Measurements from ENCODE around the gene TUBB2A.
"Not testable (repeated sequence)": the region's sequence is repeated elsewhere in the genome, so short reads cannot be mapped to it uniquely, and the experiment has no call there.

TUBB2A gene

DNA sequence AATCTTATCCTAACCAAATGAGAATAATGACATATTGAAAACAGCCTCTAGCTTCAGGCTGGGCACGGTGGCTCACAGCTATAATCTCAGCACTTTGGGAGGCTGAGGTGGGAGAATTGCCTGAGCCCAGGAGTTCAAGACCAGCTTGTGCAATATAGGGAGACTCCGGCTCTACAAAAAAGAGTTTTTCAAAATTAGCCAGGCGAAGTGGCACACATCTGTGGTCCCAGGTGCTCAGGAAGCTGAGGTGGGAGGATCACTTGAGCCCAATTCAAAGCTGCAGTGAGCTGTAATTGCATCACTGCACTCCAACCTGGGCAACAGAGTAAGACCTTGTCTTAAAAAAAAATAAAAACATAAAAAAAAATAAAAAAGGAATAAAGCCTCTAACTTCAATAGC lies 4.7 kb downstream of the TUBB2A start:
- DNase-seq (ENCODE audit: low read depth): no peak

DNA sequence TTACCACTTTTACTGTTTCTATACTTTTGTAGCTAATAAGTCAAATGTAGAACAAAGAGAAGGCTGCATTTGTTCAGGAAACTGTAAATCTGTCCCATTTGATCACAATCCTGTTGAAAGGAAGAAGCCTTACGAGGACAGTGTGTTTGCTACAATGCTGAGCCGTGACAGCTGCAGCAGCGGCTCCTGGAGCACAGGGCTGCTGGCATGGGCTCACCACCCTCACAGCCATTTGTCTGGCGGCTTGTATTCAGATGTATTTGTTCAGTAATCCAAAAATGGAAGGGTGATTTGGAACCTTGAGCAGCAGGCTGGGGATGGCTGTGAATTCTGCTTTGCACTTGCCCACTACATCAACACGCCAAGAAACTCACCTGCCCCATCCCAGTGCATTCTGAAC lies 5.7 kb downstream of the TUBB2A start:
- DNase-seq (ENCODE audit: low read depth): no peak

DNA sequence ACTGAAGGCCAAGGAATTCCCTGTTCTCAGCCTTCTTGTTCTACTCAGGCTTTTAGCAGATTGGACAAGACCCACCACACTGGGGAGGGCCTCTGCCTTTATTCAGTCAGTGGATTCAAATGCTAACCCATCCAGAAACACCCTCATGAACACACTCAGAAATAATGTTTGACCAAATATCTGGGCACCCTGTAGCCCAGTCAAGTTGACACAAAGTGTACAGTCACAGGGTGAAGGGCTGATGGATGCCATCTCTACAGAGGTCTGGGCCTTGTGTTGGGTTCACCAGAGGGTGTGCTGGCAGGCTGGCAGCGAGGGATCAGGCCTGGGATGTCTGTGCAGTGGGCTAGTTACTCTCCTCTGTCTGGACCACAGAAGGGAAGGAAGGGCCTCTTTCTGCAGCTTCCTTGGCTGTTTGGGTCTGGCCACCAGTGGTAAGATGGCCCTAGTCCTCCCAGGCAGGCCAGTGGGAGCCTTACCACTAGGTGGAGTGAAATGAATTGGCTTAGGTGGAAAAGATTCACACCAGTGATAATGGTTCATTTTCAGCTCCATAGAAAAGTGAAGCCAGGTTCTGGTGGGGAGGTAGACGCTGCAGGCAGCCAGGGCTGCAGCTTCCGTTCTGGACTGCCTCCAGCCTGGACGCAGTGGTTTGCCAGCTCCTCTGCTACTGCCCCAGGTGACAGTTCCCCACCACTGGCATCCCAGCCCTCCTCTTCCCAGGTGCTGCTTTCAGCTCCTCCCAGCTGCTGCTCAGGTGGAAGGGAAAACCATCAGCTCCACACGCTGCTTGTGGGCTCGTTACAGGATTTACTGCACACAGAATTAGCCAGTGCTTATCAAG lies 9.2 kb downstream of the TUBB2A start:
- no peak for DNase-seq (ENCODE audit: low read depth)

DNA sequence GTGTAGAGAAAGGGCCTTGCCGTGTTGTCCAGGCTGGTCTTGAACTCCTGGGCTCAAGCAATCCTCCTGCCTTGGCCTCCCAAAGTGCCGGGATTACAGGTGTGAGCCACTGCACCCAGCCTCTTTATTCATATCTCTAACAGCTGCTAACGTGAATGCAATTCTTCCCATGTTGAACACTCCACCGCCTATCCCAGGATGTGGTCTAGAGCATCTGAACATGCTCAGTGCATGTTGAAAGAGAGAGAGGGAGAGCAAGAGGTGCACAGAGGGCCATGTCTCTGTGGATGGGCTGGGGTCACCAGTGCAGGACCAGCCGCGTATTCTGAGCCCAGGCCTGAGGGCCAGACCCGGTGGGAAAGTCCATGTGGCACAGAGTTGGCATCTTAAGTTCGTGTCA lies 12.8 kb downstream of the TUBB2A start:
- DNase-seq (ENCODE audit: low read depth): no peak

DNA sequence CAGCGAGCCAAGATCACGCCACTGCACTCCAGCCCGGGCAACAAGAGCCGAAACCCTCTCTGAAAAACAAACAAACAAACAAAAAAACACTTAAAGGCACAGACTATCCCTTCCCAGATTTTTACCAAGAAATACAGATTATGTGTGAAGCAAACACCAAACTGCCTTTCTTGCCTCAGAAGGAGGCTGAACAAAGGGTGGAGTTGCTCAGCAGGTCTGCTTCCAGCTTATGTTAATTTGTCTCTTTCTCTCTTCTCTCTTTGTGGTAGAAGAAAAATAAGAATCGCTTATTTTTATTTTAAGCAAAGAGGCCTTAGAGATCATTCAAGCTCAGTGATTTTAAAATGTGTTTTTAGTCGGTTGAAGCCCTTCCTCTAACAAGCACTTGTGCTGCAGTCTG lies 14.2 kb downstream of the TUBB2A start:
- DNase-seq (ENCODE audit: low read depth): no peak

DNA sequence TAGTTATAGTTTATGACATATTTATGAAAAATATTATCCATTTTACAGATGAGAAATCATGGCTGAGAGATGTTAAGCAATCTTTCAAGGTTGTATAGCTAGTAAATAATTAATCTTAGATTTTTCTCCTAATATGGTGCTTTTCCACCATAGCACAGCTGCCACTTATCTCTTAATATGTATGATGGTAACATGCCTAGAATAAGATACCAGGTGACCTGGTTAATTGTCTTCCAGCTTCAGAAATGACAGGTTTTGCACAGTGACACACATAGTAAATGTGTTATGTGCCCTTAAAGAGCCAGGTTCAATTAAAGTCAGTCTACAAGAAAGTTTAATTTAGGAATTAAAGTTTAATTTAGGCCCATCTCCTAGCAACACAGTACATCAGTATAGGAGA lies 14.8 kb downstream of the TUBB2A start:
- DNase-seq (ENCODE audit: low read depth): no peak

DNA sequence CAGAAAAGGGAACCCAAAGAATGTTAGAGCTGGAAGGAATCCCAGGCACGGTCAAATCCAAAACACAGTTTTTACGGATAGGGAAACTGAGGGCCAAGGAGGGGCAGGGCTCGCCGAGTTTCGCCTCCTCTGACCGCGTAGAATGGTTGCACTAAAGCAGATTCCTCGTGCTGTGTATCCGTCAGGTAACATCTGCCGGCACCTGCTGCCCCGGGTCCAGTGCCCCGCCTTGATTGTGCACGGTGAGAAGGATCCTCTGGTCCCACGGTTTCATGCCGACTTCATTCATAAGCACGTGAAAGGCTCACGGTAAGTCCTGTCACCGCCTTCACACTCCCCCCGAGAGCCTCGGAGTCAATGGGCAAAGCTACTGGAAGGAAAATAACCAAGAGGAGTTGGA lies 17.1 kb downstream of the TUBB2A start:
- no peak for DNase-seq (ENCODE audit: low read depth)

DNA sequence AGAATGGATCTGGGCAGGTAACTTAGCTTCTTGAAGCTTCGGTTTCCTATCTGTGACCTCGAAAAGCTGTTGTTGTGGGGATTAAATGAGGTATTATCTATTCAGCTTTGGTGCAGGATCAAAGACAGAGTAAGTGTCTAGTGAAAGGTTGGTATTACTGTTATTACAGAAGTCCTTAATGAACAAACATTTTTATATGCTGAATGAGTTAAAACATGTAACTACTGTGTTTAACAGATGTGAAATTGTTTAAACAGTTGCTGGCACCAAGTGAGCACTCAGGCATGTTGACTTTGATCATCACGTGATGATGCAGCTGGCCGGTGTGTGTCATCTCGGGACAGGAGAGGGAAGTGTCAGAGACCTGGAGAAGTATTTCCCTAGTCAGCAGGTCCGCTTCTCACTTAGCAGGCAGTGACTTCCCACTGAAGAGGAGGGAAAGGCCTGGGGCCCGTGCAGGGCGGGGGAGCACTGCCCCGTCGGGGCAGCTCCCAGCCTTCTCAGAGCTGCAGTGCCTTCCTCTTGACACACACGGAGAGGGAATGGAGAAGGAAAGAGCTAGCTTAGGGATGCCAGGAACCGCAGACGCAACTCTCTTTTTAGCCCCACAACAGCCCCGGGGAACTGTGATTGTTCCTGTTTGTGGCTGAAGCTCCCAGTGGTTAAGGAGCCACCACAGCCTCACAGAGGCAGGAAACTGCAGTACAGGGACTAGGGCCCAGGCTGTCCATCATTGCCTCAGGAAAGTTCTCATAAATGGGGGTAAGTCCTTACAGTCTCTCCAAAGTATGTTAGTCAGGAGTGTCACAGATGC lies 18.0 kb downstream of the TUBB2A start:
- no peak for DNase-seq (ENCODE audit: low read depth)

DNA sequence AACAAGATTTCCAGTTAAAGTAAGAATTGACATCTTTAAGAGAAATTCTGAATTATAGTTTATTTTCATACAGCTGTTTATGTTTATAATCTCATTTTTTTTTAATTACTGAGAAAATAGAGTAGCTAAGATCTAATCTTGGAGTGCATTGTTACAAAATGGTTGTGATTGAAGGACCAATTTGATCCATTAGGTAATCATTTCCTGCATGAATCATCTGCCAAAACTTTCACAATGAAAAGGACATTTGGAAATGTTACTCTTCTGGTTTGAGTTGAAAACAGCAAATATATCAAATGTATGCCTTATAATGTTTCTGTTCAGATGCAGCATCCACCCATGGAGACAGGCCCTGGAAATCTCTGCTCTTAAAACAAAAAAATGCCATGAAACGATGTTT lies 19.0 kb downstream of the TUBB2A start:
- no peak for DNase-seq (ENCODE audit: low read depth)

DNA sequence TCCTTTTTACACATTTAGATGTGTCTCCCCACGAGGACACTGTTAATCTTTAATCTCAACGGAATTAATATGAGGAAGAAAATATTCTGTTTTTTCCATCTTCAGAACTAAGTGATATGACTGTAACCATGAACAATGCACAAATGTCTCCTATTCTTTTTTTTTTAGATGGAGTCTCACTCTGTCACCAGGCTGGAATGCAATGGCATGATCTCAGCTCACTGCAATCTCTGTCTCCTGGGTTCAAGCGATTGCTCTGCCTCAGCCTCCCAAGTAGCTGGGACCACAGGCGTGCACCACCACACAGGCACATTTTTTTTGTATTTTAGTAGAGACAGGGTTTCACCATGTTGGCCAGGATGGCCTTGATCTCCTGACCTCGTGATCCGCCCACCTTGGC lies 19.5 kb downstream of the TUBB2A start:
- DNase-seq (ENCODE audit: low read depth): not testable (repeated sequence)

DNA sequence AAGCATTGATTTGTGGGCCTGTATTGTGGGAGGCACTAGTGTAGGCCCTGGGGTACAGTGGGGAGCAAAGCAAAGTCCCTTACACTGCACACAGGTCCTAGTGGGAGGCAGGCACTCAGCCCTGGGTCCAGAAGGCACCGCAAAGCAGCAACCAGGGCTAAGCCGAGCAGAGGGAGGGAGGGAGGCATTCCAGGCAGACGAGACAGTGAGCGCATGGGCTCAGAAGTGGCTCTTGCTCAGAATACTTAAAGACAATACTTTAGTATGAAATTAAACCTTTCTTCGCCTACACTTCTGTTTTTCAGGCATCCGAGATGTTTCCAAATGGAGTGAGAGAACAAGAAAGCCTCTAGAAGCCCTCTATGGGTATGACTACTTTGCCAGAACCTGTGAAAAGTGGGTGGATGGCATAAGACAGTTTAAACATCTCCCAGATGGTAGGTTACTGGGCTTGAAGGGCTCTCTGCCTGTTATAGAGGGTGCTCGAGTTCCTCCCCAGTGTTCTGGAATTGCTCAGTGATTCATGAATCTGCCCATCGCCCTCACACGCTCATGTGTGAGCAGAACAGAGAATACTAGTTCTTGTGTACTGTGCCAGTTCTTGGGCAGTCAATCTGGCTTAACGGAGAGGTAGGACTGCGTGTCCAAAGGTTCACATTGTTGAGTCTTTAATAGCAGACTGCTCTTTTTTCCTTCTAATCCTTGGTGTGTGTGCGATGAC lies 20.1 kb downstream of the TUBB2A start:
- DNase-seq (ENCODE audit: low read depth): no peak

DNA sequence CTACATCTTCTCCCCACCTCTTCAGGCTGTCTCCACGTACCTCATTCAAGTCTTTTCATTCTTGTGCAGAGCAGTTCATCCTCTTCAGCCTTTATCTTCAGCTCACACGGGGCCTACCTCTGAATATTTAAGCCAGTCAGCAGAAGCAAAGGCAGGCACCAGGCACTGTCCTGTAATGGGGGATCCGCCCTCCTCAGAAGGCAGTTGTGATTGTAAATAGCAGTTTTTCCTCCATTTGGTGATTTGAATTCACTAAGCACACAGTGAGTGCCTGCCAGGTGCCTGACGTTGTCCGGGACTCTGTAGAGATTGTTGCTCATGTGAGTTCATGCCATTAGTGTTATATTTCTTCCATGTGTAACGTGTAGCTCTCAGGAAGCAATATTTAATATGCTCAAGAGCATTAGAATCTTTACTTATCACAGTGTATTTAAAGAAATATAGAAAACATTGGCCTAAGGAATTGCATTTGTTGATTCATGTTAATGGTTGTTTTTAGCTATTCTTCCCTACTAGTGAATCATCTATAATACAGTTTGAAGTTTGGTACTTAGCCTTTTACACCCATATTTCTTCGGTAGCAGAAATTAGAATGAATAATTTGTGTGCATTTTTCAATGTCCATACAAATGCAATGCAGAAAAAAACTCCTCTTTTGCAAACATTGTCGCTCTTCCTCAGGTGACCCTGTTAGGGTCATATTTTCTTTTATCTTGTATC lies 20.9 kb downstream of the TUBB2A start:
- DNase-seq (ENCODE audit: low read depth): no peak

DNA sequence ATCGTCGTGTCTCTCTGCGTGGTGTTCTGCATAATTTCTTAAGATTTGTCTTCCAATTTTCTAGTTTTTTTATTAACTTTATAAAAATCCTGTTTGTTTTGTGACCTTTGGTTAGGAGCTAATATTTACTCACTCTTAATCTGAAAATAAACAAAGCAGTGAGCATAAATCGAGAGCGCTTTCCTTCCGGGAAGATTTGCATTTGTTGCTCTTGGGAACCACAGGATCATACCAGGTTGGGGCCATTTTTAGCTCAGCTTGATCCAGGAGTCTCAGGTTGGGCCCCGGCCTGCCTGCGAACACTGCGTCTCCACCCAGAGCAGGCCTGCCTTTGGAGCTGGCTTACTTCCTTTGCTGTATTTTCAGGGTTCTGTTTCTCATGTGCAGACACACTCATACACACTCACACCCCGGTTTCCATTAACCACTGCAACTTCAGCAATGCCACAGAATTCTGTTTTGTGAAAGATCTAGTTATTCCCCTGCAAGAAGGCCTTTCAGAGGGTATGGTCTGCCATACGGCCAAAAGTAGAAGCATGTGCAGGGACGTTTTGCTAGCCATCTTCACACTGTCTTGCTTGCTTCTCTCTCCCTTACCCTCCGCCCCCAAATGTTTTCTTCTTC lies 21.6 kb downstream of the TUBB2A start:
- DNase-seq (ENCODE audit: low read depth): no peak

DNA sequence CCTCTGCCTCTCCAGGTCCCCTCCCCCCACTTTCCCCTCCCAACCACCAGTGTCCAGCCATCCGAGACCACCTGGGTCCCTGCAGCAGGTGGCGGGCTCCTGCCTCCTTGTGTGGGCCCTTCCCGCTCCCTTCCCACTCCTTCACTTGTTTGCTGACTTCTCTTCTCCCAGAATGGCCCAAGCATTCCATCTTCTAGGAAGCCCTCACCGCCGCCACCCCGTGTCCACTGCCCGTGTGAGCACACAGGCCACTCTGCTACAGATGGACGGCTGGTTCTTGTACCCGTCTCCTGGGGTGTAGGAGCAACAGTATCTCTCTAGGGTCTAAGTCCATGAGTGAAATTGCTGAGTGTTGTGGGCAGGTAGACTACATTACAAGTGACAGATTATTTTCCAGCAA lies 23.8 kb downstream of the TUBB2A start:
- no peak for DNase-seq (ENCODE audit: low read depth)

DNA sequence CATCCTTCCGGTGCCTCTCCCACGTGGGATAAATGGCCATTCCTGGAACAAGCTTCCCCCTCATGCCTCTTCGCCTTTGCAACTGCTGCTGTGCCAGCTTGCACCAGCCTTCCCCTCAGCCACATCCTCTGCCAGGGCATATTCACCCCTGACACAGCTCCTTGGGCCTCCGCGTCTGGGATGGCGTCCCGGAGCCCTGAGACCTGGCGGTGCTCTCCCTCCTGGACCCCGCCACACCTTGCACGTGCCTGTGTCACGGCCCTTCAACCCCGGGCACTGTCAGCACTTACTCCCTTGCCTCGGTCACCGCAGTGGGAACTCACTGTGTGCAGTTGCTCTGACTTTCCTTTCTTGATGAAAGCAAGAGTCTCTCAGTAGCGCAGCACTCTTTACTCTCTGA lies 25.6 kb downstream of the TUBB2A start:
- no peak for DNase-seq (ENCODE audit: low read depth)

DNA sequence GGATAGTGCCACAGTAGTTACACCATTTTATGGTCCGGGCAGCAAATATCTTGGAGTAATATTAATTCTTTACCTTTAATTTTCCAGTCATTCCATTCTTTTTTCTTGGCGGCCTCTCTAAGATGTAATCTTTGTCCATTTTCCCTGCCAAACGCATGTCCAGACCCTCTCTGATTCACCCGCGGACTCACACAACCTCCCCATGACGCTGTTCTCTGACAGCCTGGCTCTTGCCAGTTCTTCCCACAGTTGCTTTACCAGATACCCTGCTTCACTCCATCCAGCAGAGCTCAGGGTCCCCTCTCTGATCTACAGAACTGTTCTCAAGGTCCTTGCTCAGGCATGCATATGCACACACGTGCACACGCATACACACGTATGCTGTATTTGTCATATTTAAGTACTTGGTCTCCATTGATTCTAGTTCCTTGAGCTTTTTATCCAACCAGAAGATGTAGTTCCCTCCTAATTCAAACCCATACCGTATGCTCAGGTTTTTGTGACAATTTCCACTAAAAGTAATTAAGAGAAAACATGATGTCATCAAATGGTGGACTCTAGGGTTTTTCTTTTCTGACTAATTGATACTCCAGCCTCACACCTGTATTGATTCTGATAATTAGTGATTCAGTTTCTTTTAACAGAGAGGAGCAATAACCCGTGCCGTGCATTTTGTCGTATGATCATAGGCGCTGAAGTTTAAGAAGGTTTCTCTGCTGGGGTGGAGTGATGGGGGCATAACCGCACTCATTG lies 28.8 kb downstream of the TUBB2A start:
- DNase-seq (ENCODE audit: low read depth): no peak

DNA sequence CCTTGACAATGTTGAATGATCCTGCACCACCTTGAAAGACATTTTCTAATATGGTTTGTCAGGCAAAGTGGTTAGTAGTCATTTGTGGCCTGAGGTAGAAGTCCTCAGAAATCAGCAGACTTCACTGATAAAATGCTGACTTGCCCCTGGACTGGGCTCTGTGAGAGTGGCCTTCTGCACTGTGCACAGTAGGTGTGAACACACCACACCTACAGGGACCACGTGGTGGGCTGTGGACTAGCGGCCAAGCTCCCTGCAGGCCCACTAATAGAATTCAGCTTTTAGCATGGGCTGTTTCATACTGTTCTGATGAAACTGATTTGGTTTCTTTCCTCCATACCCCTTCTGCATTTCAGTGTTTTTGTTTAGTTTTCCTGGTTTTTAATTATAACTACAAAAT lies 31.5 kb downstream of the TUBB2A start:
- no peak for DNase-seq (ENCODE audit: low read depth)

DNA sequence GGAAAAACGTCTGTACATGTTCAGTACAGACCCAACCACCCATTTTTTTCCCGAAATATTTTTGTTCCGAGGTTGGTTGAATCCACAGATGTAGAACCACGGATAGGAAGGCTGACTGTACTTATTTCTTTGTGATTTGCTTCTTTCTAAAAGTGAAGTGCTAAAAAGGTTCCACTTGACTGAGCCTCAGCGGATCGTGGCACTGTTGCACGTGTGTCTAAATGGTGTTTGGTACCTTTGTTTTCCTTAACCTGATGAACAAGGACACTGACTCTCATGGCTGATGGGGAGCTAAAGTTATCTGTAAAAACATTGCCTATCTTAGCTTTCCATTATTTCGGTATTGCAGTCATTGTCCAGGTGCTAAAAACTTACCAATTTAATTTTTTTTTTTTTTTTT lies 32.7 kb downstream of the TUBB2A start:
- DNase-seq (ENCODE audit: low read depth): no peak

DNA sequence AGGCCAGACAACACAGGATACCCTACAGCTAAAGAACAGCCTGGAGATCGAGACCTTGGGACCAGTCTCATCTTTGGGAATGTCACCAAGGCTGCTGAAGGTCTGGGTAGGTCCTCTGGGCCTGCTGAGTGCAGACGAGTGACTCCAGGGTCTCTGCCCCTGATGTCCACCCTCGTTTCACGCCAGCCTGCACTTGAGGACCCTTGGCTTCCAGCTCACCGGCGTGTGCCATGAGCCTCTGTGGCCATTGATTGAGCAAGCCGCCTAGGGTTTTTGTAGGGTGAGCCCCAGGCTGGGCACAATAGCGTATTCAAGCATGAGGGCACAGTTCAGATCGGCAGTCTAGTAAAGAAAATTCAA lies 34.5 kb downstream of the TUBB2A start:
- no peak for DNase-seq (ENCODE audit: low read depth)

DNA sequence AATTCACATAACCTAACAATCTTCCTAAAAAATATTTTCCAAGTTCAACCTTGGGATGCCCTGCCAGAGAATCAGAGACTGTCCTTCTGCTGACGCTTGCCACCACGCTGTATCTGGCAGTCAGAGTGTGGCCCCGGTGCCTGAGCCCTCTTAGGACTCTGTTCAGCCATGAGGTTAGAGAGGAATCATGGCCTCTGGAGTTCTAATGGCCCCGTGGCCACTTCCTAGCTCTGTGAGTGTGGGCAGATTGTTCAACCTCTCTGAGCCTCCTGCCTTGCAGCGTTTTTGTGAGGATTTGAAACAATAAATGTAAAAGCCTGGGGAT lies 36.6 kb downstream of the TUBB2A start:
- DNase-seq (ENCODE audit: low read depth): no peak

DNA sequence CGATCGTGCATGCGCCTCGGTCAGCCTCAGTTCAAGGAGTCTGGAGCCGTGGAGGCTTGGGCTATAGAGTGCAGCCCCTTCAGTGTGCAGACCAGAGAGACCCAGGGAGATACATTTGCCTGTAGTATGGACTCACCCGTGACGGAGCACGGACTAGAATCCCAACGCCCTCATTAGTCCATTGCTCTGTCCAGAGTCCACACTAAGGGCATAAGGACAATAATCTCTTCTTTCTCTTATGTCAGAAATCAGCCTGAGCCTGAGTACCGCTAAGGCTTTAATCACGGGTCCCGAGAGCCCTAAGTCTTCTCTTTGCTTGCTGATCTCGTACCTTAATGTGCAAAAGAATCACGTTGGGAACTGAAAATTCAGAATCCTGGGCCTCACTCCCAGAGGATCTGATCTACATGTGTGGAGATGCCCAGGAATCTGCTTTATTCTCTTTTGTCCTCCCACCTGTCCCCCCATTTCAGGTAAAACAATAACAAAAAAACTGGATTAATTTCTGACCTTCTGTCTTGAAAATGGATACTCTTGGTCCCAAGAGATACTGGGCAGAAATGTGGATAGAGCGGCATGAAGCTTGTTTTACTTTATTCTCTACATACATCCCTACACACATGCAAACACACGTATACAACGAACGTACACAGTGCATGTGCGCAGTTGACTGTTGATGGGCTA lies 38.2 kb downstream of the TUBB2A start:
- DNase-seq (ENCODE audit: low read depth): no peak

Data from GM04504 (cell line).